Measurements from ENCODE around the gene FBLN1.
"Not testable (repeated sequence)": the region's sequence is repeated elsewhere in the genome, so short reads cannot be mapped to it uniquely, and the experiment has no call there.

FBLN1 gene

GRCh38 chr22:45535290-45535689 is 32.6 kb downstream of the FBLN1 start:
- DNase-seq (ENCODE audit: low spot score): no peak
- in situ Hi-C loops (cut with MboI; ENCODE audit: low pct_unique_long_range_greater_than_20kb, low sequenced_read_pairs, unreplicated experiment): no loop called here
- TF ChIP-seq, protein P1, sequence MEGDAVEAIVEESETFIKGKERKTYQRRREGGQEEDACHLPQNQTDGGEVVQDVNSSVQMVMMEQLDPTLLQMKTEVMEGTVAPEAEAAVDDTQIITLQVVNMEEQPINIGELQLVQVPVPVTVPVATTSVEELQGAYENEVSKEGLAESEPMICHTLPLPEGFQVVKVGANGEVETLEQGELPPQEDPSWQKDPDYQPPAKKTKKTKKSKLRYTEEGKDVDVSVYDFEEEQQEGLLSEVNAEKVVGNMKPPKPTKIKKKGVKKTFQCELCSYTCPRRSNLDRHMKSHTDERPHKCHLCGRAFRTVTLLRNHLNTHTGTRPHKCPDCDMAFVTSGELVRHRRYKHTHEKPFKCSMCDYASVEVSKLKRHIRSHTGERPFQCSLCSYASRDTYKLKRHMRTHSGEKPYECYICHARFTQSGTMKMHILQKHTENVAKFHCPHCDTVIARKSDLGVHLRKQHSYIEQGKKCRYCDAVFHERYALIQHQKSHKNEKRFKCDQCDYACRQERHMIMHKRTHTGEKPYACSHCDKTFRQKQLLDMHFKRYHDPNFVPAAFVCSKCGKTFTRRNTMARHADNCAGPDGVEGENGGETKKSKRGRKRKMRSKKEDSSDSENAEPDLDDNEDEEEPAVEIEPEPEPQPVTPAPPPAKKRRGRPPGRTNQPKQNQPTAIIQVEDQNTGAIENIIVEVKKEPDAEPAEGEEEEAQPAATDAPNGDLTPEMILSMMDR (IDR thresholded peaks at IDR 0.05; ENCODE audit: extremely low read depth, insufficient read depth, missing control alignments): no peak

DNA sequence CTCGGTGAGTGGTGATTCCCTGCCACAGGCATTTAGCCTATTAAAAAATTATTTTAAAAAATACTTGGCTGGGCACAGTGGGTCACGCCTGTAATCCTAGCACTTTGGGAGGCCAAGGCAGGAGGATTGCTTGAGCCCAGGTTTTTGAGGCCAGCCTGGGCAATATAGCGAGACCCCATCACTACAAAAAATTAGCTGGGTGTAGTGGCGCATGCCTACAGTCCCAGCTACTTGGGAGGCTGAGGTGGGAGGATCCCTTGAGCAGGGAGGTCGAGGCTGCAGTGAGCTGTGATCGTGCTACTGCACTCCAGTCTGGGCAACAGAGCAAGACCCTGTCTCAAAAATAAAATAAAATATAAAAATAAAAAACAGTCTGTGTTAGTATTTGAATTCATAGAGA is 33.2 kb downstream of the FBLN1 start:
- in situ Hi-C loops (cut with MboI; ENCODE audit: low pct_unique_long_range_greater_than_20kb, low sequenced_read_pairs, unreplicated experiment); DNase-seq (ENCODE audit: low spot score): not testable (repeated sequence)

GRCh38 chr22:45537734-45538181 is 35.1 kb downstream of the FBLN1 start:
- in situ Hi-C loops (cut with MboI; ENCODE audit: low pct_unique_long_range_greater_than_20kb, low sequenced_read_pairs, unreplicated experiment): no loop called here
- TF ChIP-seq, protein P1 (IDR thresholded peaks at IDR 0.05; ENCODE audit: extremely low read depth, insufficient read depth, missing control alignments): no peak
- no peak for DNase-seq (ENCODE audit: low spot score)

DNA sequence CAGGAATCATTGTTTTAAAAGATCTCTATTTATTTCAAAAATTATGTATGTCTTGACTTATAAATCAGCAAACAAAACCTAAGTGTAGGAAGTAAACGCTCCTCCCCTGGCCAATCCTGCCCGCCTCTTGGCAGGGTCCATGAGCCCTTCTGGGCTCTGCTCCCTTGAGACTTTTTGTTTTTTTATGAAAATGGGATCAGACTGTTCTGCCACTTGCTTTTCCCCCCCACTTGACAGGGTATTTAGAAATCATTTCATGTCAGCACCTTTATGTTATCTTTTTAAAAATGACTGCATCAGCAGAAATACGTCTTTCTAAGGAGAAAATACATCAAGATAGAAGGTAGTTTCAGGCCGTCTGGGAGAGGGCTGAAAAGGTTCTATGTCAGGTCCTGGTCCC is 35.6 kb downstream of the FBLN1 start:
- DNase-seq (ENCODE audit: low spot score): no peak
- TF ChIP-seq, protein P1 (IDR thresholded peaks at IDR 0.05; ENCODE audit: extremely low read depth, insufficient read depth, missing control alignments): no peak
- in situ Hi-C loops (cut with MboI; ENCODE audit: low pct_unique_long_range_greater_than_20kb, low sequenced_read_pairs, unreplicated experiment): no loop called here

- no peak for DNase-seq (ENCODE audit: low spot score)
- in situ Hi-C loops (cut with MboI; ENCODE audit: low pct_unique_long_range_greater_than_20kb, low sequenced_read_pairs, unreplicated experiment): no loop called here
- TF ChIP-seq, protein P1 (IDR thresholded peaks at IDR 0.05; ENCODE audit: extremely low read depth, insufficient read depth, missing control alignments): no peak
Measured at GRCh38 chr22:45540122-45540521, 37.4 kb downstream of the FBLN1 start.

- no peak for DNase-seq (ENCODE audit: low spot score)
- in situ Hi-C loops (cut with MboI; ENCODE audit: low pct_unique_long_range_greater_than_20kb, low sequenced_read_pairs, unreplicated experiment): no loop called here
- TF ChIP-seq, protein P1 (IDR thresholded peaks at IDR 0.05; ENCODE audit: extremely low read depth, insufficient read depth, missing control alignments): no peak
Measured at GRCh38 chr22:45541382-45541979, 38.8 kb downstream of the FBLN1 start.

DNA sequence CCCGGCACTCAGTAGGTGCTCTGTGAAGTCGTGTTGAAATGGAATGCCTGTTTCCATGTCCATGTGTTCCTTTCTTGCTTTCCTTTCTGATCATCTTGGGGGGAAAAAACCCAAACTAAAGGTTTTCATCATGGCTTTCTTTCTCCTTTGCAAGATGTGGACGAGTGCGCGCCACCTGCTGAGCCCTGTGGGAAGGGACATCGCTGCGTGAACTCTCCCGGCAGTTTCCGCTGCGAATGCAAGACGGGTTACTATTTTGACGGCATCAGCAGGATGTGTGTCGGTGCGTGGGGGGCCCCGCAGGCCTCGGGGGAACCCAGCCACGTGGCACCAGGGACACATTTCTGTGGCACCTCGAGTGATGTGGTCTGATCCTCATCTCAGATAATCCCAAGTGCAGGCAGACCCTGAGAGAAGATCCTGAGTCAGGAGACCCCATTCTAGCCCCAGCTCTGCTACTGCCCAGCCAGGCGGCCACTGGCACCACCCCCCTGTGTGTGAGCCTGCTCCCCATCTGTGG is 39.4 kb downstream of the FBLN1 start:
- TF ChIP-seq, protein P1 (IDR thresholded peaks at IDR 0.05; ENCODE audit: extremely low read depth, insufficient read depth, missing control alignments): no peak
- no peak for DNase-seq (ENCODE audit: low spot score)
- in situ Hi-C loops (cut with MboI; ENCODE audit: low pct_unique_long_range_greater_than_20kb, low sequenced_read_pairs, unreplicated experiment): no loop called here

DNA sequence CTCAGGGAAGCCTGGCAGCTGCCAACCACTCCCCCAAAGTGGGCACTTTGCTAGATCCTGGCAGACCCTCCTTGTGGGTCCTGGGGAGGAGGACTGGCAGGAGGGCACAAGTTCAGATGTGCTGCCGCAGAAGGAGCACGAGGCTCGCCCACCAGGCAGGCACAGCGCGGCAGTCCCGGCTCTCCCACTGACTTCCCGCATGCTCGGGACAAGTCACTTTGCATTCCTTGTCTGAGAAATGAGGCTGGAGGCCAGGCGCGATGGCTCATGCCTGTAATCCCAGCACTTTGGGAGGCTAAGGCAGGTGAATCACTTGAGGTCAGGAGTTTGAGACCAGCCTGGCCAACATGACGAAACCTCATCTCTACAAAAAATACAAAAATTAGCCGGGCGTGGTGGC is 40.1 kb downstream of the FBLN1 start:
- in situ Hi-C loops (cut with MboI; ENCODE audit: low pct_unique_long_range_greater_than_20kb, low sequenced_read_pairs, unreplicated experiment); DNase-seq (ENCODE audit: low spot score): not testable (repeated sequence)
